Sigmoid colon (tissue), 4 donors: ENCODE results near the gene MTR.
A peak's percentile ranks its signal among the peaks of the same experiment; 100 is the strongest.

Experiments
- CTCF ChIP-seq, 4 experiments: fragments of 450-650 bp in 3 of 4; fragments of 200-600 bp in 1 of 4; IDR thresholded peaks; one replicate each; pipeline ENCODE4 v1.5.1; 2016 to 2019; ENCODE audit warnings: antibody characterized with exemption in 4 of 4, mild to moderate bottlenecking in 3 of 4, moderate library complexity in 2 of 4
- POLR2A ChIP-seq, 2 donors: fragments of 450-650 bp; IDR thresholded peaks; one replicate each; pipeline ENCODE4 v1.6.1; 2016; ENCODE audit warnings: antibody characterized with exemption in 2 of 2, mild to moderate bottlenecking in 2 of 2, moderate library complexity in 2 of 2
- POLR2AphosphoS5 ChIP-seq, 4 donors: sonication (generic); formaldehyde crosslinking; IDR thresholded peaks; one replicate each; pipeline ENCODE4 v1.6.1; 2017; ENCODE audit warnings: antibody characterized with exemption in 4 of 4

DNA sequence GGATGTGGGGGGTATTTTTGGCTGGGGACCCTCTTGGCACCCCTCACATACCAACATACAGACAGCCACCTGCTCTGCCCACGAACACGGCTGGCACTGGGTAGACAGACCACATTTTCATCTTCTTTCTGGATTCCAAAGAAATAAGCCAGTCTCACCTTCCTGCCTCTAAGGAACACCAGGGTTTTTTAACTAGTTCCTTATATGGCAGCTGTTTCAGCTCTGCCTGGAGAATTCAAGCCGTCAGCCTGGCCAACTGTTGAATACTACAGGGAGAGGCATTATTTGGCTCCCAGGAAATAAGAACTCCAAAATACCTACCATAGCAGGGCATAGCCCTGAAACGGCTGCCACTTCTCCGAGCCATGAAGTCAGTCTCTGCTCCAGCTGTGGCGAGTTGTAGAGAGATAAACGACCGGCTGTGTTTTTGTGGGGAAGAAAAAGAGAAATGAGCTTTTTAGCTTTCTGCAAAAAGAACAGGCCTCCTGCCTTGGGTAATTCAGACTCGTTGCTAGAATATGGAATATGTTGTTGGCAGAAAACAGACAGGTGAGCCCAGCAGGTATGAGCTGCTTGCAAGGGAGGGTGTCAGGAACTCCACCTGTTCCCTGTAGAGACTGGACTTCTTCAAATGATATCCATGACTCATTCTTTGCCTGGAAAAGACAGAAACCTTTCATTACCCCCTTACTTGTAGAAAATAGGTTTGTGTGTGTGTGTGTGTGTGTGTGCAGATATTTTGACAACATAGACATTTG lies 157.3 kb downstream of the MTR start:
- no peak for TF ChIP-seq POLR2A (IDR thresholded peaks at IDR 0.05)
- TF ChIP-seq CTCF (IDR thresholded peaks at IDR 0.05) = no peak
- peak in 1 of 4 donors; percentile 14 for TF ChIP-seq POLR2AphosphoS5 (IDR thresholded peaks at IDR 0.05)
